Stimulated activated CD8-positive, alpha-beta memory T cell treated with anti-CD3 and anti-CD28 coated beads, Interleukin-7, amount 100 ng/mL, for 1 hour (primary cell): ENCODE measurements around the gene ENTREP3.
"Not testable (repeated sequence)": the region's sequence is repeated elsewhere in the genome, so short reads cannot be mapped to it uniquely, and the experiment has no call there.

Experiments
- DNase-seq, 2 donors: peaks; one replicate each; pipeline ENCODE4 v3.0.0-alpha.2; 2020; ENCODE audit warnings: low read depth in 2 of 2

Gene ENTREP3

DNA sequence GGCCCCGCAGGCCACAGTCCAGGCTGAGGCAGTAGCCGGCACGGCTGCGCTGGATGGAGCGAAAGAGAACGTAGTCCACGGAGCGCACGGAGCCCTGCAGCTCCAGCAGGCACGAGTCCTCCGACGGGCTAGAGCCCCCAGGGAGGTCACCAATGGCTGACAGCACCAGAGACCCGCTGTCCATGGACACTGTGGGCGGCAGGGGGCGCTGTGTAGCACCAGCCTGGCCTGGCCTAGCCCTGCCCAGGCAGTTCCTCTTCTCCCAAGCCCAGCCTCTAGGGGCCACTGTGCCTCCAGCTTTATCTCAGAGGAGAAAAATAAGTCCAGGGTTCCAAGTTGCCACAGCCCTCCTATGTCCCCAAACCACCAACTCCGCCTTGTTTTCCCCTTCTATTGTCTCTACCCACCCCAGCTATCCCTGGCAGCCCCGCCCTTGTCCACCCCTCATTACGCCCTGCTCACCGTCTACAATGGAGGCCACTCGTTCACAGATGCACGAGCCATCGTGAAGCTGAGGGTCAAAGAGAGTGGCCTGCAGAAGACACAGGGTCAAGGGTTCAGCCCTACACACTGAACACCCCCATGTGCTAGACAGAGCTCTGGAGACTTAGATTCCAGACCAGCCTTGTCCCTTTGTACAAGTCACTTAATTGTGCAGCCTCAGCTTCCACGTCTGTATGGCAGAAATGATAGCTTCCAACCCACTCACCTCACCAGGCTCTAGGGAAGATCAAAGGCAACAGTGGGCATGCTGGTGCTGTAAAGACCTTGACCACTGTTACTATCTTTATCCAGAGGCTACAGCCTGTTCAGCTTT lies 4.4 kb downstream of the ENTREP3 start:
- DNase-seq: peak; percentile 88 to 96

DNA sequence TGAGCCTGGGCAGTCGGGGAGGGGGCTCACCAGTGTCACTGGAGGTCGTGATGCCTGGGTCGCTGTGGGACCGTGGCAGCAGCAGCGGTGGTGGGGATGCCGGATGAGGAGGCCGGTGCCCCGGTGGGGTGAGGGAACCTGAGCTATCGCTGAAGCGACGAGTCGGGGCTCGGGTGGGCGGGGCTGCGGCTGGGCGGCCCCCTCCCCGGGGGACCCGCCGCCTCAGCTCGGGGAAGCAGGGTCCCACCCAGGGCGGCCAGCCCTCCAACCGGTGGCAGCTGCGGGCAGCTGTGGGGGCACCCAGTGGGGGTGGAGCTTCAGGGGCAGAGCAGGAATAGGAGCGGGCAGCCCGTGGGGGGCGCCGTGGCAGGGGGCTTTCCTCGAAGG lies 5.0 kb downstream of the ENTREP3 start:
- DNase-seq: no peak

DNA sequence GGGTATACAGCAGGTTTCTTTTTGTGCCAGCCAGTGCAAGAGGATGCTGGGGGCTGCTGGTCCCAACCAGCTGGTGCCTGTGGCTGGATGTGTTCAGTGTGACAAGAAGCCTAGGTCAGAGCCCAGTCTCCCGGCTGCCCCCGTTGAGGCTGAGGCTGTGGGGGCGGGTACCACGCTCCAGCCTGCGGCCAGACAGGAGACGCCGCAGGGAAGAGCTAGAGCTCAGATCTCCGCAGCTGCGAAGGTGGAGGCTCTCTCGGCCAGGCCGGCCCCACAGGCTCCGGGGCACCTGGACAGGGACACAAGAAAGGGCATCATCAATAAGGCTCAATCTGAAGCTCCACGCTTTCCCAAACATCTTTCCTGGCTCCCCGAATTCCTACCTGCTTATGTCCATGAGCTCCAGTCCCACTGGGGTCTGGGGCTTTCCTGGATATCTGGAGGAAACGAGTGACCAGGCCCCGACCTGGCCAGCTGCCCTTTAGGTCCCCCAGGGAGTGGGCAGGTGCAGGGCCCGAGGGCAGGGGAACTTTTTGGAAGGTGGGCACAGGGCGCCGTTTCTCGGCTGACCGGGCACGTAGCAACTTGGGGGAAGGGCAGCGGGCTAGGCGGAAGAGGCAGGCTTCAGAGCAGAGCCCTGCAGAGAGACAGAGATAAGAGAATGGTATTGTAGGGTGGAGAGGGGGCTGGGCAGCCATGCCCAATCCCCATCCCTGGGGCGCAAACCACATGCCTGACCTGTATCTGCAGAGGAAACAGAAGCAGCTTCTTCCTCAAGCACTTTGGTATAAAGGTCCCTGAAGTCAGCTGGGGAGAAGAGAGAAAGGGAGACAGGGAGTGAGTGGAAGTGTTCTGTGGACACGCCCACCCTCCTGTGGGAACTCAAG lies 7.4 kb downstream of the ENTREP3 start:
- no peak for DNase-seq

DNA sequence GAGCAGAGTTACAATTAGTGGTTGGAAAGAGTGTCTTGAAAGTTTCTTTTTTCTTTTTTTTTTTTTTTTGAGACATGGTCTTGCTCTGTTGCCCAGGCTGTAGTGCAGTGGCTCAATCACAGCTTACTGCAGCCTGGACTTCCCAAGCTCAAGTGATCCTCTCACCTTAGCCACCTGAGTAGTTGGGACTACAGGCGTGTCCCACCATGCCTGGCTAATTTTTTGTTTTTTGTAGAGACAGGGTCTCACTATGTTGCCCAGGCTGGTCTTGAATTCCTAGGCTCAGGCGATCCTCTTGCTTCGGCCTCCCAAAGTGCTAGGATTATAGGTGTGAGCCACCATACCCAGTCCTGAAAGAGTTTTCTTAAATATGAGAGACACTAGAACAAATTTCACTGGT lies 8.5 kb downstream of the ENTREP3 start:
- not testable (repeated sequence) for DNase-seq

DNA sequence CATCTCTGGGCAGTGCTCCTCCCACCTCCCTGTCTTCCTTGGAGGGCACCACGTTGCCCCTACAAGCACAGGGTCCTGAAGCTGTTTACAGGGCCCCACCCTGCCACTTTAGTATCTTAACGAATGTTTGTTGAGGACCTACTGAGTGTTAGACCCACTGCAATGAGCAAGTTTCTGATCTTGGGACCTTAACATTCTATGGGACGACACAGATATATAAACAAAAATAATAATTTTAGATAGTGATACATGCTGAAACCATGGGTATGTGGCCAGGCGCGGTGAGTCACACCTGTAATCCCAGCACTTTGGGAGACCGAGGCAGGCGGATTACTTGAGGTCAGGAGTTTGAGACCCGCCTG lies 10.1 kb downstream of the ENTREP3 start:
- DNase-seq: no peak

DNA sequence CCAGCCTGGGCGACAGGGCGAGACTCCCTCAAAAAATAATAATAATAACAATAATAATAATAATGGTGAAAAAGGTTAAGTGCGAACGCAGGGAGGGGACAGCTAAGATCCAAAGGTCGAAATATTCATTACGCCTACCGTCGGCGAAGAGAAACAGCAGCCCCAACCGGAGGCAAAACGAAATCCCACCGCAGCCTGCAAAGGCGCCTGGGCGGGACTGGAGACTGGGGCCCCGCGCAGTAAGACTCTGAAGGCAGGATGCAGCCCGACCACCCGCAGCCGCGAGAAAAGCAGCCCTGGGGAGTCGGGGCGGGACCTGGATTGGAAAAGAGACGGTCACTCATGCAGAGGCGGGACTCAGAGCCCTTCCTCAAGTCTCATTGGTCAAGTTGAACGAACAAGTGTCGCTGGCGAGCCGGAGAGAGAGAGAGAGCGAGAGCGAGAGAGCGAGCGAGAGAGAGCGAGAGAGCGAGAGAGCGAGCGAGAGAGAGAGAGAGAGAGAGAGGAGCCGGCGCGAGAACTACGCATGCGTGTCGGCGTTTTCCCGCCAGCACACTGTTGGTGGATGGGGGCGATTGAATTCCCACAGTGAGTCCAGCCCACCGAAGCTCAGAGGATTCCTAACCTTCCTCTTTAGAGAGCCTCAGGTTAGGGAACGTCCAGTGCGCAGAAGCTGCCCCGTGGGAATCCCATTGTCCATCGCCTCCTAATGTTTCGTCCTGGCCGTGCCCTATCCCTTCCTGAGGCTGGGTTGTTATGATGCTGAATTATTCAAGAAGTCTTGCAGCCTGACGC lies 10.7 kb downstream of the ENTREP3 start:
- DNase-seq: peak; percentile 84 to 86

DNA sequence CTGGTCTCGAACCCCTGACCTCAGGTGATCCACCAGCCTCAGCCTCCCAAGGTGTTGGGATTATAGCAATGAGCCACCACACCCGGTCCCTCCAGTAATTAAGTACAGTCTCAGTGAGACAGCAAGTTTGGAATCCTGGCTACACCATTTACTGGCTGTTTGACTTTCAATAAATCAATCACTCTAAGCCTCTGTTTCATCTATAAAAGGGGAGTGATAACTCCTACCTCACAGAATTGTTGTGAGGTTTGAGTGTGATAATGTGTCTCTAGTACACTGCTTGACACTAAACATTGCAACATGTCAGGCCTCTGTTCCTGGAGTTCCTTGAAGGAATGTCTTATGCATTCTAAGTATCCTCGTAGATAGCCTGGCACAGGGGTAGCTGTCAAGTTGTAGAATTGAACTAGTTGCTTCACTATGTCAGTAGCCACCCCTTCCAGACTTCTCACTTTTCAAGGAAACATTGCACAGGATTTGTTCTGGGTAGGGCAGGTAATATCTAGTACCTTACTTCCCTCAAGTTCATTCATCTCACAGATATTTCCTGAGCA lies 12.4 kb downstream of the ENTREP3 start:
- no peak for DNase-seq

DNA sequence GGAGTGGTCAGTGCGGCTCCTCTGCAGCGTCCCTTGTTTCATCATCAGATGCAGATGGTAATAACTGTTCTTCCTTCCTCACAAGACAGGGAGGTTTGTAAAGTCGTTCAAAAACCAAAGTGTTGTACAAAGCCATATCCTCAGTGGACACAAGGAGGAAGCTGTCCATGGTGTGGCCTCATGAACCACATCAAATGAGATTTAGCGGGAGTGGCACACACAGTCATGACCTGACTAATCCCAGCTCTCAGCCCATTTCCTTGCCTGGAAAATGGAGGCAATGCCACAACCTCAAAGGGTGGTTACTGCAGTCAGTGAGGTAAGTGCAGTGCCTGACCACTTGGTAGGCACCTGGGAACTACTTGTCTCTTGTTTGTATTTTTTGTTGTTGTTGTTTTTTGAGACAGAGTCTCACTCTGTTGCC lies 13.4 kb downstream of the ENTREP3 start:
- no peak for DNase-seq

DNA sequence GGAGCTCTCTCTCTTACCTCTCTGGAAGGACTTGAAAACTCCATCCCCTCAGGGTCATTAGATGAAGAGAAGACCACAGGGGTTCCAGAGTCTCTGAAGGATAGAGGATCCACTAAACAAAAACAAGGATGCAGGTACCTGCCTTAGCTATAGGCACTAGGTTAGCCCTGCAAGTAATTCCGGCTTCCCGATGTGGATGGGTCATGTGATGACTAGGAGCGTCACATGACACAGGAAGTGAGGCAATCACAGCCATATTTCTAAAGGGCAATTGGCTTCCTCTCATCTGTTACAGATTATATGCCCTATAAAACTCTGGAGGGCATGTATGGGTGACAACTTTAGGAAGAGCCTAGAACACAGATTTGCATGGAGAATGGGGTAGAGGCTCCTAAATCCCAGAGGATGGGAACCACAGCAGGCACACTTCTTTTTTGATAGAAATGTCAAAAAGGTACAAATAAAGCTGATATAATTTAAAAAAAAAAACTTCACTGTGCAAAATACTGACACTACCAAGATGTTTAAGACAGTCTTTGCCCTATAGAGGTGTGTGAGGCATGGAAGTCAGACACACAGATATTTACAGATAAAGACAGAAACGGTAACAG lies 14.1 kb downstream of the ENTREP3 start:
- peak in 1 of 2 donors; percentile 42 for DNase-seq

DNA sequence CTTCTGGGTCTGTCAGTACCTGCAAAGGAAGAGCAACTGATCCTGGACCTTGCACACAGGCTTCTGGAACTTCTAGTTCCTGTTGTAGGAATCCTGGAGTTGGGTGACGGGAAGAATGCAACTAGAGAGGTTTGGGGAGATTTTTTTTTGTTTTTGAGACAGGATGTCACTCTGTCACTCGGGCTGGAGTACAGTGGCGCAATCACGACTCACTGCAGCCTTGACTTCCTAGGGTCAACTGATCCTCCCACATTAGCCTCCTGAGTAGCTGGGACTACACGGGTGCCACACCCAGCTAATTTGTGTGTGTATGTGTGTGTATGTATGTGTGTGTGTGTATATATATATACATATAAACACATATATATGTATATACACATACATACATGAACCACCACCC lies 18.8 kb downstream of the ENTREP3 start:
- DNase-seq: no peak

DNA sequence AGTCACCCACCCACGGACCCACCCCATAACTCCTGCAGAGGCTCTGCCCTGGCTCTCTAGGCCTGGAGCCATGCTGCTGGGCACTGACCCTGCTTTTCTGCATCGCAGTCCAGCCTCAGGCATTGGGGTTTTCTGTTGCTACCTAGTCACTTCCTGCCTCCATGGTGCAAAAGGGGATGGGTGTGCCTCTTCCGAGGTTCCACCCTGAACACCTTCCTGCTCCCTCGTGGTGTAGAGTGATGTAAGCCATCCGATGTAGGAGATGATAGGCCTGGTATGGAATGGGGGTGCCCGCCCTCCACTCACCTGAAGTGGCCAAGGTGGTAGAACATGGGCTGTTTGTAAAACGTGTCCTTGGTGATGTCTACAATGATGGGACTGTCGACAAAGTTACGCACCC lies 19.9 kb downstream of the ENTREP3 start:
- DNase-seq: not testable (repeated sequence)

DNA sequence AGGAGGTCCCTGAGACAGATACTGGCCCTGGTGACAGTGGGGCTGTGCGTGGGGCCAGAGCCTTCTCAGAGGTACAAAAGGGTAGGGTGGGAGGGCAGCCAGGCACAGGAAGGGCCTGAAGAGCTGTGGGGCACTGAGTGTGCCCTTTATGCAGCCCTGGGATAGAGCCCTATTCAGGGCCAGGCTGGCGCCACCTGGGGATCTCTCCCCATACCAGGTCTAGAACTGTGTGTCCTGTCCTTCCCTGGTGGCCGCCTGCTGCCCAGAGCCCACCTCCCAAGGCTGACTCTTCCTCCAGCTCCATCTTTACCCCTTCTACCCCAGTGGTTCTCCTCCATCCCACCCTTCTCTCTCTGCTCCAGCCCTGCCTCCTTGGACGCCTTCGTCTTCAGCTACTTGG lies 21.8 kb downstream of the ENTREP3 start:
- DNase-seq: not testable (repeated sequence)

DNA sequence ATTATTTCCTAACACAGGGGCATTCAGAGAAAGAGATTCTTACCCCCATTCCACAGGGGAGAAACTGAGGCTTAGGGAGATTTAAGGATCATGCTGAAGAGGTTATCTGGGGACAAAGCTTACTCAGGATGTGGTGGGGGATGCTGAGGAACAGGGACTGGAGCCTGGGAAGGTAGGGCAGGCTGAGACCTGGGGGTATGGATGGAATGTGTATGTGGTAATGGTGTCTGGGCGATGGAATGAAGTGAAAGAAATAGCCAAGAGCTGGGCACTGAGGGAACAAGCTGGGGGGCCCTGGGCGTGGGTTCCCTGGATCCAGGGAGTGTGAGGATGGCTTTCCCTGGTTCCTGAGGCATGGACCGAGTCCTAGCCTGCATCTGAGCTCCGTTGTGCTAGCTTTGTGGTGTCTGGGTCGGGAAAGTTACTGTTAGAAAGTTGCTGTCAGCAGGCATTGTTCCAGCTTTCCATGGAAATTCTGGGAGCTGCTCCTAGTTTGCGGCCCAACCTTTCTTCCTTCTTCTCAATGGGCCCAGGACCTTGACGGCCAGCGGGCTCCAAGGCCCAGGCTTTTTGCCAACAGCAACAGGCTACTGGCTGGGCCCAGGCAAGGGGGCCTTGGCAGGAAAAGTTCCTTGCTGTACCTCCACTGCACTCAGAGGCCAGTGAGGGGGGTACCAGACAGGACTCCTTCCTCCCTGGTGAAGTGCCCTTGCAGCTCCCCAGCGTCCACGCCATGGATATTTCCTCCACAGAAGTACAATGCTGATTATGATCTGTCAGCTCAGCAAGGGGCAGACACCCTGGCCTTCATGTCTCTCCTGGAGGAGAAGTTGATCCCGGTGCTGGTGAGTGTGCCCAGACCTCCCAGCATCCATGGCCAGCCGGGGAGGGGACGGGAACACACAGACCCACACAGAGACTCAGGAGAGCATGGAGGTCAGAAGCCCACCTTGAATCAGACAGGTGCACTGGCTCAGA lies 23.0 kb downstream of the ENTREP3 start:
- DNase-seq: not testable (repeated sequence)

DNA sequence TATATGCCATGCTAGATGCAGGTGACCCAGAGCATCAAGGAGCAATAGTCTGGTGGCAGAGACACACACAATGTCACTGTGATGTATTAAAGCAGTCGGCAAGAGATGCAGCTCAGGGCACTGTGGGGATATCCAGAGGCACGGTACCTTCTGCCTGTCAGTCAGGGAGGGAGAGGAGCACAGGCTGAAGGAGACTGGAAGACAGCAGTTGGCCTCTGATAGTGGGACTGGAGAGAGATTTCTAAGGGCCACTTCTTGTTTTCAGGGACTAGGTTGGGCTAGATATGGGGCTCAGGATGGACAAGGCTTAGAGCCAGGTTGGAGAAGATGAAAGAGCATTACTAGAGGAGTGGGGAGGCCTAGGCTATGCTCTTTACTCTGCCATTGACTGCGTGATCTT lies 24.0 kb downstream of the ENTREP3 start:
- not testable (repeated sequence) for DNase-seq

DNA sequence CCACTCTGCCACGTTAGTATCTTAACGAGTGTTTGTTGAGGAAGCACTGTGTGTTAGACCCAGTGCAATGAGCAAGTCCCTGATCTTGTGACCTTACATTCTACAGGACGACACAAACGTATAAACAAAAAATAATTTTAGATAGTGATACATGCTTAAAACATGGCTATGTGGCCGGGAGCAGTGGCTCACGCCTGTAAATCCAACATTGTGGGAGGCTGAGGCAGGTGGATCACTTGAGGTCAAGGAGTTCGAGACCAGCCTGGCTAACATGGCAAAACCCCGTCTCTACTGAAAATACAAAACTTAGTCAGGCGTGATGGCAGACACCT lies 27.2 kb downstream of the ENTREP3 start:
- DNase-seq: no peak

DNA sequence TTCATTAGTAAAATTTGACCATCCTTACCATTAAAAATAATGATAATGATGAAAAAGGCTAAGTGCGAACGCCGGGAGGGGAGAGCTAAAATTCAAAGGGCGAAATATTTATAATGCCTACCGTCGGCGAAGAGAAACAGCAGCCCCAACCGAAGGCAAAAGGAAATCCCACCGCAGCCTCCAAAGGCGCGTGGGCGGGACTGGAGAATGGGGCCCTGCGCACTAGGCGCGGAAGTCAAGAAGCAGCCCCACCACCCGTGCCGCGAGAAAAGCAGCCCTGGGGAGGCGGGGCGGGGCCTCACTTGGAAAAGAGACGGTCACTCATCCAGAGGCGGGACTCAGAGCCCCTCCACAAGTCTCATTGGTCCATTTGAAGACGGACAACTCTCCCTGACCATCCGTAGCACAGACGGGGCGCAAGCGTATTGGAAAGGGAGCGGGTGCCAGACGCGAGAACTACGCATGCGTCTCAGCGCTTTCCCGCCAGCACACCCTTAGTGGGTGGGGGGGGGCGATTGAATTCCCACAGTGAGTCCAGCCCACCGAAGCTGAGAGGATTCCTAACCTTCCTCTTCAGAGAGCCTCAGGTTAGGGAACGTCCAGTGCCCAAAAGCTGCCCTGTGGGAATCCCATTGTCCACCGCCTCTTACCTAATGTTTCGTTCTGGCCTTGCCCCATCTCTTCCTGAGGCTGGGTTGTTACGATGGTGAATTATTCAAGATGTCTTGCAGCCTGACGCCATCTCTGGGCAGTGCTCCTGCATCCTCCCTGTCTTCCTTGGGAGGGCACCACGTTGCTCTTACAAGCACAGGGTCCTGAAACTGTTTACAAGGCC lies 27.8 kb downstream of the ENTREP3 start:
- DNase-seq: peak; percentile 95 to 100

DNA sequence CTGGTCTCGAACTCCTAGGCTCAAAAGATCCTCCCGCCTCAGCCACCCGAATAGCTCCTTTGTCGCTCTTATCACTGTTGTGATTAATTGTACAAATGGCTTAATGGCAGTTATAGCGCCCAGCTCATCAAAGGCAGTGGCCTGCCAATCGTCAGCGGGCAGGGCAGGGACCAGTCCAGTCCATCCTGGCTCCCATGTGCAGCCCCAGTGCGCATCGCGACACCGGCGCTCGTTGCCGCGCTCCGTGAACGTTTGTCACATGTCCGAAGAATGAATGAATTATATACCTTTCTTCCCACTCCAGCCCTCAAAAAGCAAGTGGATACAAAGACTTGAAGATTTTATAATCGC lies 28.4 kb downstream of the ENTREP3 start:
- peak in 1 of 2 donors; percentile 29 for DNase-seq

DNA sequence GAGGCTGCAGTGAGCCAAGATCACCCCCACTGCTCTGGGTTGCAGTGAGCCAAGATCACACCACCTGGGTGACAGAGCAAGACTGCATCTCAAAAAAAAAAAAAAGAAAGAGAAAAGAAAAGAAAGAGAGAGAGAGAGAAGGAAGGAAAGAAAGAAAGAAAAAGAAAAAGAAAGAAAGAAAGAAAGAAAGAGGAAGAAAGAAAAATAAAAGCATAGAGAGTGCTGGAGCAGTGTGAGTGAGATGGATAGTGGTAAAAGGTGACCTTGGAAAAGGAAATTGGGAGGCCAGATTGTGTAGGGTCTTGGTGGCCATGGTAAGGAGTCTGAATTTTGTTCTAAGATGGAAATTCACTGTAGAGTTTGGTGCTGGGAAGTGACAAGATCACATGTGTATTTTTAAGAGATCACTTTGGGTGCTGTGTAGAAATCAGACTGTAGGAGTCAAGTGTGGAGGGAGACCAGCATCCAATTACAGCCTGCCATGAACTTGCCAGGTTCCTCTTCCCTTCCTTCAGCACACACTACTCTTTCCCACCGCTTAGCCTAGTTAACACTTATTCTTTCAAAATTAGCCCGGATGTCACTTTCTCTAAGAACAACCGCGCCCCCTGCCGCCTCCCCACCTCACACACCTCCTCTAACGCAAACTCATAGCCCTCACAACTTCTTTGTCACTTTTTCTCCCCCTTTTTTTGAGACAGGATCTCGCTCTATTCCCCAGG lies 28.9 kb downstream of the ENTREP3 start:
- DNase-seq: peak; percentile 69 to 82

DNA sequence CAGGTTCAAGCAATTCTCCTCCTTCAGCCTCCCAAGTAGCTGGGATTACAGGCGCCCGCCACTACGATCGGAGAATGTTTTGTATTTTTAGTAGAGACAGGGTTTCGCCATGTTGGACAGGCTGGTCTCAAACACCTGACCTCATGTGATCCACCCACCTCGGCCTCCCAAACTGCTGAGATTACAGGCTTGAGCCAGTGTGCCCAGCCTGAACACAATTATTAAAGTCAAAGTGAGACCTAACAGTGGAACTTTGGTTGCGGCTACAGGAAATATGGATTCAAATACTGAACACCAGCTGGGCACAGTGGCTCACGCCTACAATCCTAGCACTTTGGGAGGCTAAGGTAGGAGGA lies 29.9 kb downstream of the ENTREP3 start:
- not testable (repeated sequence) for DNase-seq
